ENCODE data around the gene C5orf63. TPM values are rescaled to one million over a fixed set of nuclear protein-coding genes. Genes with fewer than 3 reads are reported as not detected.
"Not testable (repeated sequence)": the region's sequence is repeated elsewhere in the genome, so short reads cannot be mapped to it uniquely, and the experiment has no call there.

Gene C5orf63
- 10 to 100 TPM; 10.2 to 19.6 (median 15.3) TPM for polyA plus RNA-seq (ENCODE audit: insufficient read length in 4 of 4)

DNA sequence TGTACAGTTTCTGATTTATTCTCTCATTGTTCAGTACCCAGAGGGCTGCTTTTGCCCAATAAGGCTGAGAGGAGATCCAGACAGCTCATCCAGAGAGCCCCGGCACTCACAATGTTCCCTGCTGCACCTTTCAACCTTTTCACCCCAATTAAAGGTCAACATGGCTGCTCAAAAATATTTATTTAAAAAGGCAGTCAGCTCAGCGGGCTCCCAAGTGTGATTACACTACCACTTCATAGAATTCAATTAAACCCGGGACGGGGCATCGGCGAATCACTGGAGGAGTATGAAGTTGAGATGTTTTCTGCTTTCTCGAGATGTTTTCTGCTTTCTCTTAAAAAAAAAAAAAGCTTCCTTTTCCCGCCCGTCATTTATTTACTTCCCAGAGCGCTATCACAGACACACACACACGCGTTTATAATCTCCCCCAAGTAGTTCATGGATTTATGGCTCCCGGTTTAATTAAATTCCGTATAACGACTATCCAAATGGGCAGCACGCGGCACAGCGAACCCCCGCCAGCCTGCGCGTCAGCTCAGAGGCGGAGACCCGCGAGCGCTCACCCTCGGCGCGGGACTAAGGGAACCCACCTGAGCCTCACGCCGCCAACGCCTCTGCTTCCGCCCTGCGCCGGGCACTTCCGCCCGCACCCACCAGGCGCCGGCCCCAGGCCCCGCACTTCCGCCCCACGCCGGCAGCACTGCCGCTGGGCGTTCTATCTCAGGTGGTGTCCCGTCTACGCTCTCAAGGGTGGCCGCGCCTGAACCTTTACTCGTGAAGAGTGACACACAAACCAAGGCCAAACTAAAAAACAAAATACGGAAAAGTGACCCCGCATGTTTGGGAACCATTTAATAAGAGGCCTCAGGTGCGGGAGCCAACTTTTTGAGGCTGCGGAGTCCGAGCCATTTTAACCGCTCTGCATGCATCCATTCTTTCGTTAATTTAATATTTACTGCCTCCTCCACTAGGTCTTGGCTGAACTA, at the start of gene C5orf63:
Gene C5orf63 (minus strand): TSS at position 642 of the 986 bp plus-strand sequence. CDS start 14,507 bp downstream, outside the sequence.
- peak in 3 of 4 donors; percentile 31 to 42 (median 34) for DNase-seq (ENCODE audit: low read depth in 4 of 4, low spot score in 2 of 4)

GRCh38 chr5:127112347-127112864, 39.1 kb upstream of the C5orf63 start:
- DNase-seq (ENCODE audit: low read depth in 4 of 4, low spot score in 2 of 4): no peak

DNA sequence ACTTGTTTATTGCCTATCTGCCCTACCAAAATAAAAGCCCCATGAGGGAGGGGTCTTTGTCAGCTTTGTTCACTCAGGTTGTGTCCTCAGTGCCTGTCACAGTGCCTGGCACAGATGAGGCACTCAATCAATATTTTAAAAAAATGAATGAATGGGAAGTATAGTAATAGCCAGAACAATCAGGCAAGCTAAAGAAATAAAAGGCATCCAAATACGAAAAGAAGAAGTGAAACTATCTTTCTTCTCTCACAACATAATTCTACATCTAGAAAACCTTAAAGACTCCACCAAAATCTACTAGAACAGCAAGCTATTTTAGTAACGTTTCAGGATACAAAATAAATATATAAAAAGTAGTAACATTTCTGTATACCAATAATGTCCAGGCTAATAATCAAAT, 37.8 kb upstream of the C5orf63 start:
- no peak for DNase-seq (ENCODE audit: low read depth in 4 of 4, low spot score in 2 of 4)

DNA sequence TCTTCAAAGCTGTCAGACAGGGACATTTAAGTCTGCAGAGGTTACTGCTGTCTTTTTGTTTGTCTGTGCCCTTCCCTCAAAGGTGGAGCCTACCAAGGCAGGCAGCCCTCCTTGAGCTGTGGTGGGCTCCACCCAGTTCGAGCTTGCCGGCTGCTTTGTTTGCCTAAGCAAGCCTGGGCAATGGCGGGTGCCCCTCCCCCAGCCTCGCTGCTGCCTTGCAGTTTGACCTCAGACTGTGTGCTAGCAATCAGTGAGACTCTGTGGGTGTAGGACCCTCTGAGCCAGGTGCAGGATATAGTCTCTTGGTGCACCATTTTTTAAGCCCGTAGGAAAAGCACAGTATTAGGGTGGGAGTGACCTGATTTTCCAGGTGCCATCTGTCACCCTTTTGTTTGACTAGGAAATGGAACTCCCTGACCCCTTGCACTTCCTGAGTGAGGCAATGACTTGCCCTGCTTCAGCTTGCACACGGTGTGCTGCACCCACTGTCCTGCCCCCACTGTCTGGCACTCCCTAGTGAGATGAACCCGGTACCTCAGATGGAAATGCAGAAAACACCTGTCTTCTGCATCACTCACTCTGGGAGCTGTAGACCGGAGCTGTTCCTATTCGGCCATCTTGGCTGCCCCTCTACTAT, 35.4 kb upstream of the C5orf63 start:
- DNase-seq (ENCODE audit: low read depth in 4 of 4, low spot score in 2 of 4): not testable (repeated sequence)

DNA sequence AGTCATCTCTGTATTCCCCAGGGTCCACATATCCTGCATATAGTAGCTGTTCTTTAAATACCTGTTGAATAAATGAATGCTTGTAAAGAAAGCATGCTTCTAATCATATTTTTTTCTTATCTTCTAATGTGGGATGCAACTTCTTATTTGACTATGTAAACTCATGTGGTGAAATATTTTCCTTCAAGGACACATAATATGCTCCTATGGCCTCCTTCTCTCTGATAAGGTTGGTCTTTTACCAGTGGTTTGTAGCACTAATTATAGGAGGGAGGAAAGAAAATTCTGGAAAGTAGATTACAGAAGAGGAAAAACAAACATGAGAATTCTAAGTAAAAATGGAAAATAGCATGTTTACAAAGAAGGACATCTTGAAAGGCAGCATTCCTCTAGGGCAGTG, 28.6 kb upstream of the C5orf63 start:
- DNase-seq (ENCODE audit: low read depth in 4 of 4, low spot score in 2 of 4): no peak

GRCh38 chr5:127101533-127101932, 28.2 kb upstream of the C5orf63 start:
- no peak for DNase-seq (ENCODE audit: low read depth in 4 of 4, low spot score in 2 of 4)

DNA sequence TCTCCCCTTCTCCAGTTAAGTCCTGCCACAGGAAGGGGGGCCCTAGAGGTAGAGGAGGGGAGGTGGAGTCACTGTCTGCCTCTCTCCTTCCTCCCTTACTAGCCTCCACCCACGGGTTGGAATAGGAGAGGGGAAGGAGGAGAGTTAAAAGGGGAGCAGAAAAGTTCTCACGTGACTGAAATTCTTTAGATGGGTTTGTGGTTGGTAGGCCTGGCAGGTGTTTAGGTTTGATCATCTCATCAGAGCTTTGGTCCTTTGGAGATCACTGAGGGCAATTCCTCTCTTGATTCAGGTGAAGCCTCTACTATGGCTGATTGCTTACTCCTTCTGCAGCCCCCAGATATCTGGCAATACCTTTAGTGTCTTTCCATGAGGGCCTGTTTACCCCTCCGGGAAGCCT, 24.9 kb upstream of the C5orf63 start:
- no peak for DNase-seq (ENCODE audit: low read depth in 4 of 4, low spot score in 2 of 4)

GRCh38 chr5:127097278-127097677, 24.0 kb upstream of the C5orf63 start:
- no peak for DNase-seq (ENCODE audit: low read depth in 4 of 4, low spot score in 2 of 4)

- DNase-seq (ENCODE audit: low read depth in 4 of 4, low spot score in 2 of 4): no peak
These were observed 23.2 kb upstream of the C5orf63 start for GRCh38 chr5:127096328-127096993.

- no peak for DNase-seq (ENCODE audit: low read depth in 4 of 4, low spot score in 2 of 4)
These were observed 21.0 kb upstream of the C5orf63 start for GRCh38 chr5:127094161-127094814.

GRCh38 chr5:127092690-127093089, 19.4 kb upstream of the C5orf63 start:
- no peak for DNase-seq (ENCODE audit: low read depth in 4 of 4, low spot score in 2 of 4)

DNA sequence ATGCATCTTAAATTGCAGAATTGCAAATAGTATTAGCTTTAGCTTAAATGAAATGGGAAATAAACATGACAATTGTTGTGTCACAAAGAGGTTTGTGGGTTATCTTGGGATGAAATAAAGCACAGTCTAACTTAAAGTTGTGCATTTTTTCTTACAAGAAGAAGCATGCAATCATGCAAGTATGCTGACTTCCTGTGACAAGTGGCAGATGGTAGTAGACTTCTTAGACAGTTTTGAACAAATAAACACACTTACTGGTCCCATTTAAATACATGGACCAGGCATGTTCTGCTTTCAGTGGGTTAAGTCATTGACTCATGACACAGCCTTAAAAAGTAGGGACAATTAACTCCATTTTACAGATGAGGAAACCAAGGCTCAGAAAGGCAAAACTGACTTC, 15.9 kb upstream of the C5orf63 start:
- DNase-seq (ENCODE audit: low read depth in 4 of 4, low spot score in 2 of 4): no peak

- no peak for DNase-seq (ENCODE audit: low read depth in 4 of 4, low spot score in 2 of 4)
These were observed 14.9 kb upstream of the C5orf63 start for GRCh38 chr5:127088251-127088650.

DNA sequence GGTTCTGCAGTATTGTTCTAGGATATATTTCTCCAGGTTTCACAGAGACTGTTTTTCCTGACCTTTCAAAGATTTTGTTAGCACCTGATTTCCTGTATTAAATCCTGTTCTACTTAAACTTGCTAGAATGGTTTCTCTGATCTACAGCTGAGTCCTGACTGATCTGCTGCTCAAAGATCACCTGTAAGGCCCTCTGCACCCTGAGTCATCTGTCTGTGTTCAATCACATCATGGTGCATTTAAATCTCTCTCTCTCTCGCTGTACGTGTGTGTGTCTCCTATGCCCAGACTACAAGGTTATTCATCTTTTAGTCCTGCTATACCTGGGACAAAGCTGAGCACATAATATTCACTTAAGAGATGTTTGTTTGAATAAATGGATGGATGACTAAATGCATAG, 13.3 kb upstream of the C5orf63 start:
- DNase-seq (ENCODE audit: low read depth in 4 of 4, low spot score in 2 of 4): no peak

DNA sequence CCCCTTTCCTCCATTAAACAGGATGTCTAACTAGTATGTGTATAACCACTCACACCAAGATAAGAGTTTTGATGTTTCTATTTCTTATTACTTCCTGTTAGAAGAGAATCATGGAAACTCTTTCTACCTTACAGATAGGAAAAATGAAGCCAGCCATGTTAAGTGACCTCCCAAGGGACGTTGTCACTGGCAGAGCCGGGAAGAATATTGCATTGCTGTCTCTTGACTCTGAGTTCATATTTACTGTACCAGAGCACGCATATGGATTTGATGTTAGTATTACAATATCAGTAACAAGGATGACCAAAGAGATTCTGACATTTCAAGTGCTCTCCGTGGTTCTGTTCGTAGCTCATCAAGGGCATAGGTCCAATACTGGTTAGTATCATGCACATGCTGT, 12.5 kb upstream of the C5orf63 start:
- no peak for DNase-seq (ENCODE audit: low read depth in 4 of 4, low spot score in 2 of 4)

- no peak for DNase-seq (ENCODE audit: low read depth in 4 of 4, low spot score in 2 of 4)
These were observed 12.1 kb upstream of the C5orf63 start for GRCh38 chr5:127085371-127085770.

- DNase-seq (ENCODE audit: low read depth in 4 of 4, low spot score in 2 of 4): no peak
These were observed 11.4 kb upstream of the C5orf63 start for GRCh38 chr5:127084656-127085055.

- no peak for DNase-seq (ENCODE audit: low read depth in 4 of 4, low spot score in 2 of 4)
These were observed 10.4 kb upstream of the C5orf63 start for GRCh38 chr5:127083711-127084110.

DNA sequence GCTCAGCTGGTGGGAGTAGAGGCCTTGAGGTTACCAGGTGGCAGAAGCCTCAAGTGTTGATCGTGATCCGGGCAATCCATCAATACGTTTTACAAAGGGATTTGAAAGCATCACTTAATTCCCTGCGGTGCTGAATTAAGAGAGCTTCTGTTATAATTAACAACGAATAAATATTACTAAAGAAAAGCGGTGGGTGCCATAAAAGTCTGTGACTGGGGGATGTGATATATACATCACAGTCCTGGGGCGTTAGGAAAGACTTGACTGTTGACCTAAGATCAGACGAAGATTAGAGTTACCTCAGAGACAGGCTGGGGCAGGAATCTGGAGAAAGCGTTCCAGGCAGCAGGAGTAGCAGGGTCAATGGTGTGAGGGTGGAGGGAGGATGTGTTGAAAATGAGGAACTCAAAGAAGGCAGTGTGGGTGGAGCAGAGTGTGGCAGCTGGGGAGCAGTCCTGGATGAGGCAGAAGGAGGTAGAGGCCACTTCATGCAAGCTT, 6.7 kb upstream of the C5orf63 start:
- no peak for DNase-seq (ENCODE audit: low read depth in 4 of 4, low spot score in 2 of 4)

- no peak for DNase-seq (ENCODE audit: low read depth in 4 of 4, low spot score in 2 of 4)
These were observed 4.1 kb upstream of the C5orf63 start for GRCh38 chr5:127077366-127077765.
